ENCODE results near the gene TMEM245.
"Not testable (repeated sequence)": the region's sequence is repeated elsewhere in the genome, so short reads cannot be mapped to it uniquely, and the experiment has no call there.

TMEM245 gene

GRCh38 chr9:109060191-109060590, 59.6 kb downstream of the TMEM245 start:
- DNase-seq: no peak

- not testable (repeated sequence) for DNase-seq
Observed at GRCh38 chr9:109053121-109053520, 66.6 kb downstream of the TMEM245 start.

- no peak for DNase-seq
Observed at GRCh38 chr9:109052416-109052815, 67.3 kb downstream of the TMEM245 start.

GRCh38 chr9:109051733-109052132, 68.0 kb downstream of the TMEM245 start:
- DNase-seq: no peak

- no peak for DNase-seq
Observed at GRCh38 chr9:109050444-109050843, 69.3 kb downstream of the TMEM245 start.

GRCh38 chr9:109048822-109049221, 70.9 kb downstream of the TMEM245 start:
- DNase-seq: no peak

- no peak for DNase-seq
Observed at GRCh38 chr9:109047259-109047658, 72.5 kb downstream of the TMEM245 start.

- no peak for DNase-seq
Observed at GRCh38 chr9:109046346-109046745, 73.4 kb downstream of the TMEM245 start.

GRCh38 chr9:109043578-109043977, 76.2 kb downstream of the TMEM245 start:
- DNase-seq: no peak

GRCh38 chr9:109040571-109040970, 79.2 kb downstream of the TMEM245 start:
- no peak for DNase-seq

- no peak for DNase-seq
Observed at GRCh38 chr9:109039539-109039938, 80.2 kb downstream of the TMEM245 start.

- DNase-seq: no peak
Observed at GRCh38 chr9:109037946-109038715, 81.6 kb downstream of the TMEM245 start.

- DNase-seq: no peak
Observed at GRCh38 chr9:109036744-109037680, 82.7 kb downstream of the TMEM245 start.

GRCh38 chr9:109035684-109036423, 83.9 kb downstream of the TMEM245 start:
- DNase-seq: no peak

- DNase-seq: no peak
Observed at GRCh38 chr9:109033941-109034700, 85.6 kb downstream of the TMEM245 start.

- no peak for DNase-seq
Observed at GRCh38 chr9:109031241-109031640, 88.5 kb downstream of the TMEM245 start.

- DNase-seq: no peak
Observed at GRCh38 chr9:109030426-109030825, 89.3 kb downstream of the TMEM245 start.

GRCh38 chr9:109028457-109028856, 91.3 kb downstream of the TMEM245 start:
- no peak for DNase-seq

- no peak for DNase-seq
Observed at GRCh38 chr9:109027176-109027575, 92.6 kb downstream of the TMEM245 start.

- no peak for DNase-seq
Observed at GRCh38 chr9:109026306-109026705, 93.4 kb downstream of the TMEM245 start.

GRCh38 chr9:109022873-109023272, 96.9 kb downstream of the TMEM245 start:
- DNase-seq: no peak
